GM18870 (cell line): ENCODE results near the gene TOPORS.

Experiments used
- ATAC-seq: cut with Tn5 transposase; IDR thresholded peaks from one replicate; pipeline ENCODE4 v1.9.1; 2021; ENCODE audit warnings: moderate library complexity; ENCODE audit not compliant: unreplicated experiment

The TOPORS gene

DNA sequence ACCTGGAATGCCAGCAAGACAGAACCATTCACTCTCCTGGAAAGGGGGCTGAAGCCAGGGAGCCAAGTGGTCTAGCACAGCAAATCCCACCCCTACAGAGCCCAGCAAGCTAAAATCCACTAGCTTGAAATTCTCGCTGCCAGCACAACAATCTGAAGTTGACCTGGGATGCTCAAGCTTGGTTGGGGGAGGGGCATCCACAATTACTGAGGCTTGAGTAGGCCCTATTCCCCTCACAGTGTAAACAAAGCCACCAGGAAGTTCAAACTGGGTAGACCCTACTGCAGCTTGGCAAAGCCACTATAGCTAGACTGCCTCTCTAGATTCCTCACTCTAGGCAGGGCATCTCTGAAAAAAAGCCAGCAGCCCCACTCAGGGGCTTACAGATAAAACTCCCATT, 43.7 kb downstream of the TOPORS start:
- ATAC-seq = no peak

DNA sequence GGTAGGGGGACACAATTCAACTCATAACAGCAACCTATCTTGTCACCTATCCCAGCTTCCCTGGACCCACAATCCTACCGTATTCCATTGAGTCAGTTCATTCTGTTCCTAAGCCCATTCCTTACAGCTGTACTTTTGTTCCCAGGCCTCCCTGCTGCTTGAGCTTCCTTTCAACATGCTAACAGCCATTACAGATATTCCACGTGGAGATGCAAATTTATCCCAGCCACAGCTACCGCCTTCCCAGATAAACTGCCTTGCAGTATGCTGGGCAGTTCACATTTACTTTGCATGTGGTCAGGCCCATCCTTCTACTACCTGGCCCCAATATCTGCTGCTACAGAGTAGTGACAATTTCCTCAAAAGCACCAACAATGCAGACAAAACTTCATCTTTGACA, 49.4 kb downstream of the TOPORS start:
- ATAC-seq = no peak

DNA sequence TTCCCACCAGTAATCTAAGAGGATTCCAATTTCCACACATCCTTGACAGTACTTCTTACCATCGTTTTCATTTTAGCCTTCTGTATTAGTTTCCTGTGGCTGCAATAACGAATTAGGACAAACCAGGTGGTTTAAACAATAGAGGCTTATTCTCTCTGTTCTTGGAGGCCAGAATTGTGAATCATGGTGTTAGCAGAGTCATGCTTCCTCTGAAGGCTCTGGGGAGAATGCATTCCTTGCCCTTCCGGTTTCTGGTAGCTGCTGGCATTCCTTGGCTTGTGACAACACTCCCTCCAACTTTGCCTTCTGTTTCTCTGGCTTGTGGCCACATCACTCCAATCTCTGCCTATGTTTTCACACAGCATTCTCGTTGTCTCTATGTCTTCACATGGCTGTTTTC, 49.9 kb downstream of the TOPORS start:
- ATAC-seq = no peak

DNA sequence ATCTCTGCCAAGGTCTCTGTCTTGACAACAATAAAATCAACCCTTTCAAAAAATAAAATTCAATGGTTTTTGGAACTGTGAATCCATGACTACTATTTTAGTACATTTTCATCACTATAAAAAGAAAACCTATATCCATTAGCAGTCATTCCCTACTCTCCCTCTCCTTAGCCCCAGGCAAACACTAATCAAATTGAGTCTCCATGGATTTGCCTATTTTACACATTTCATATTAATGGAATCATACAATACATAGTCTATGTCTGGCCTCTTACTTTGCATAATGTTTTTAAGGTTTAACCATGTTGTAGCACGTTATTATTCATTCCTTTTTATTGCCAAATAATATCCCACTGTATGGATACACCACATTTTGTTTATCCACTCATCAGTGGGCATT, 50.5 kb downstream of the TOPORS start:
- ATAC-seq = no peak

- ATAC-seq = no peak
These were observed 51.6 kb downstream of the TOPORS start for GRCh38 chr9:32500768-32501167.

- ATAC-seq = no peak
These were observed 54.5 kb downstream of the TOPORS start for GRCh38 chr9:32497921-32498320.

DNA sequence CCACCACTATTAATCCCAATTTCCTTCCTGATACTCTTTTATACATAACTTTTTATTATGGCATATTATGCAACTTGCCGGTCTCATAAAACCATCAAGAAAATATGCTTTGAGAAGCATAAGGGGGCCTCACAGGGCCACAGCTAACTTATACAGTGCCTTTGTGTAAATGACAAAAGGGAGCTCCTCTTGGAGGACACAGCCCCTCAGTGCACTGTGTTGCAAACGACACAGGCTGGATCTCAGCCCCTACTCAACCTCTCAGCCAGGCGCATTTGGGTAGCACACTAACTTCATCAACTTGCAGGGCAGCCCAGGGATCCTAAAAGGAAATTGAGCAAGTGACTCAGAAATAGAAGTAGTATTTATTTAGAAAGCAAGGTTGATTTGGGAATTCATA, 61.8 kb downstream of the TOPORS start:
- no peak for ATAC-seq
